Activated T-cell treated with anti-CD3 and anti-CD28 coated beads, Interleukin-2, amount 50 U/mL, for 72 hours (primary cell): ENCODE data around the gene AIPL1. TPM values are rescaled to one million over a fixed set of nuclear protein-coding genes. Genes with fewer than 3 reads are reported as not detected.

Experiments used
- ATAC-seq, 2 donors: fragments of 150-1000 bp; cut with Tn5 transposase; replicated peaks in 1 of 2; 2 replicates each; pipeline ENCODE4 v1.10.0; 2021; ENCODE audit warnings: moderate library complexity in 2 of 2, mild to moderate bottlenecking in 1 of 2
- DNase-seq, 2 donors: peaks; one replicate each; pipeline ENCODE4 v3.0.0; 2021 to 2022; ENCODE audit warnings: mixed read lengths in 1 of 2
- H3K27ac Mint-ChIP-seq: one replicate; pipeline ENCODE4 v1.8.0; 2022; ENCODE audit warnings: mild to moderate bottlenecking, moderate library complexity, mixed read lengths
- H3K27me3 Mint-ChIP-seq: one replicate; pipeline ENCODE4 v1.8.0; 2022; ENCODE audit warnings: low read depth, mixed read lengths
- H3K36me3 Mint-ChIP-seq, 2 donors: one replicate each; pipeline ENCODE4 v1.8.0; 2022; ENCODE audit warnings: mixed read lengths in 2 of 2, mild to moderate bottlenecking in 1 of 2; ENCODE audit not compliant: insufficient read depth in 2 of 2
- H3K4me1 Mint-ChIP-seq: one replicate; pipeline ENCODE4 v1.8.0; 2022; ENCODE audit warnings: low read depth, mixed read lengths
- H3K4me3 Mint-ChIP-seq, 2 donors: one replicate each; pipeline ENCODE4 v1.8.0; 2022; ENCODE audit warnings: mild to moderate bottlenecking in 2 of 2, mixed read lengths in 2 of 2, moderate library complexity in 2 of 2
- H3K9me3 Mint-ChIP-seq, 2 donors: one replicate each; pipeline ENCODE4 v1.8.0; 2022; ENCODE audit warnings: mixed read lengths in 2 of 2
- total RNA-seq, 2 donors: library from RNA; stranded (reverse); gene quantifications; one replicate each; pipeline ENCODE4 v1.2.3, GENCODE V29; 2022

The AIPL1 gene
- total RNA-seq, 2 donors from 2014 or later: not detected

- no peak overlapping the region for H3K4me3 Mint-ChIP-seq
- H3K4me1 Mint-ChIP-seq: peaks cover 13% of the 10 kb centered on the region
- DNase-seq (no peak), ATAC-seq (no peak)
- H3K27me3 Mint-ChIP-seq: peaks cover 14% of the 10 kb centered on the region
- no peak overlapping the region for H3K27ac Mint-ChIP-seq
- H3K36me3 Mint-ChIP-seq: peaks cover 5 to 10% of the 10 kb centered on the region in 2 donors
- H3K9me3 Mint-ChIP-seq: peaks cover 3 to 5% of the 10 kb centered on the region in 2 donors
Measured at GRCh38 chr17:6429266-6429665, 5.7 kb downstream of the AIPL1 start.

- DNase-seq (no peak), ATAC-seq (no peak)
- peaks cover 21% of the 10 kb centered on the region for H3K27me3 Mint-ChIP-seq
- H3K4me3 Mint-ChIP-seq: no peak overlapping the region
- peaks cover 3 to 5% of the 10 kb centered on the region in 2 donors for H3K9me3 Mint-ChIP-seq
- no peak overlapping the region for H3K27ac Mint-ChIP-seq
- H3K36me3 Mint-ChIP-seq: peaks cover 5 to 10% of the 10 kb centered on the region in 2 donors
- H3K4me1 Mint-ChIP-seq: peaks cover 13% of the 10 kb centered on the region
Measured at GRCh38 chr17:6428207-6428965, 6.5 kb downstream of the AIPL1 start.

GRCh38 chr17:6427279-6427781, 7.6 kb downstream of the AIPL1 start:
- Mint-ChIP-seq H3K27ac (peak overlapping the region; percentile 92), H3K4me3 (peak overlapping the region; percentile 15 to 51), H3K27me3 (peaks cover 30% of the 10 kb centered on the region), H3K9me3 (peaks cover 3 to 5% of the 10 kb centered on the region in 2 donors), H3K4me1 (peaks cover 13% of the 10 kb centered on the region), H3K36me3 (peaks cover 5 to 10% of the 10 kb centered on the region in 2 donors)
- peak; percentile 63 to 65 for DNase-seq
- peak; percentile 81 to 89 for ATAC-seq

GRCh38 chr17:6426356-6427101, 8.4 kb downstream of the AIPL1 start:
- peaks cover 19% of the 10 kb centered on the region for H3K4me1 Mint-ChIP-seq
- peaks cover 26% of the 10 kb centered on the region for H3K27me3 Mint-ChIP-seq
- no peak for DNase-seq
- peaks cover 3 to 10% of the 10 kb centered on the region in 2 donors for H3K36me3 Mint-ChIP-seq
- H3K4me3 Mint-ChIP-seq: no peak overlapping the region
- H3K27ac Mint-ChIP-seq: no peak overlapping the region
- ATAC-seq: no peak
- H3K9me3 Mint-ChIP-seq: peaks cover 3 to 5% of the 10 kb centered on the region in 2 donors

GRCh38 chr17:6425407-6425806, 9.5 kb downstream of the AIPL1 start:
- ATAC-seq (no peak), DNase-seq (no peak)
- Mint-ChIP-seq H3K27ac (no peak overlapping the region), H3K4me3 (no peak overlapping the region), H3K27me3 (peaks cover 29% of the 10 kb centered on the region), H3K4me1 (peaks cover 21% of the 10 kb centered on the region), H3K36me3 (peaks cover 3% of the 10 kb centered on the region in 2 donors), H3K9me3 (peaks cover 2 to 3% of the 10 kb centered on the region in 2 donors)

GRCh38 chr17:6423931-6424330, 11.0 kb downstream of the AIPL1 start:
- ATAC-seq: no peak
- H3K27me3 Mint-ChIP-seq: peaks cover 28% of the 10 kb centered on the region

GRCh38 chr17:6422654-6423241, 12.2 kb downstream of the AIPL1 start:
- H3K4me1 Mint-ChIP-seq: peaks cover 18% of the 10 kb centered on the region
- no peak overlapping the region for H3K27ac Mint-ChIP-seq
- H3K9me3 Mint-ChIP-seq: no peaks in the 10 kb centered on the region
- no peaks in the 10 kb centered on the region for H3K36me3 Mint-ChIP-seq
- H3K27me3 Mint-ChIP-seq: peaks cover 28% of the 10 kb centered on the region
- ATAC-seq (no peak), DNase-seq (no peak)
- no peak overlapping the region for H3K4me3 Mint-ChIP-seq

More at GRCh38 chr17:6423931-6424330, 11.0 kb downstream of the AIPL1 start:
- Mint-ChIP-seq H3K4me1 (peaks cover 21% of the 10 kb centered on the region), H3K36me3 (no peaks in the 10 kb centered on the region), H3K9me3 (no peaks in the 10 kb centered on the region), H3K4me3 (no peak overlapping the region), H3K27ac (no peak overlapping the region)
- no peak for DNase-seq

GRCh38 chr17:6421700-6422604, 13.0 kb downstream of the AIPL1 start:
- no peak overlapping the region for H3K4me3 Mint-ChIP-seq
- H3K27me3 Mint-ChIP-seq: peaks cover 28% of the 10 kb centered on the region
- ATAC-seq (peak; percentile 73 to 87), DNase-seq (peak; percentile 77 to 82)
- peaks cover 10% of the 10 kb centered on the region for H3K4me1 Mint-ChIP-seq
- H3K36me3 Mint-ChIP-seq: no peaks in the 10 kb centered on the region
- no peak overlapping the region for H3K27ac Mint-ChIP-seq
- H3K9me3 Mint-ChIP-seq: no peaks in the 10 kb centered on the region

- ATAC-seq: peak in 1 of 2 donors; percentile 21
- peaks cover 8% of the 10 kb centered on the region for H3K4me1 Mint-ChIP-seq
- H3K9me3 Mint-ChIP-seq: no peaks in the 10 kb centered on the region
- peaks cover 28% of the 10 kb centered on the region for H3K27me3 Mint-ChIP-seq
- DNase-seq: peak in 1 of 2 donors; percentile 19
- H3K4me3 Mint-ChIP-seq: no peak overlapping the region
- no peak overlapping the region for H3K27ac Mint-ChIP-seq
- H3K36me3 Mint-ChIP-seq: no peaks in the 10 kb centered on the region
Measured at GRCh38 chr17:6420173-6420641, 14.7 kb downstream of the AIPL1 start.

GRCh38 chr17:6415616-6416015, 19.3 kb downstream of the AIPL1 start:
- H3K27ac Mint-ChIP-seq: no peak overlapping the region
- no peak overlapping the region for H3K4me3 Mint-ChIP-seq
- no peak for DNase-seq
- no peak for ATAC-seq
- no peaks in the 10 kb centered on the region for H3K4me1 Mint-ChIP-seq
- H3K9me3 Mint-ChIP-seq: no peaks in the 10 kb centered on the region
- H3K36me3 Mint-ChIP-seq: no peaks in the 10 kb centered on the region
- H3K27me3 Mint-ChIP-seq: peaks cover 13% of the 10 kb centered on the region

GRCh38 chr17:6413065-6413464, 21.9 kb downstream of the AIPL1 start:
- Mint-ChIP-seq H3K4me3 (no peak overlapping the region), H3K9me3 (no peaks in the 10 kb centered on the region), H3K27me3 (peaks cover 15% of the 10 kb centered on the region), H3K27ac (no peak overlapping the region), H3K36me3 (no peaks in the 10 kb centered on the region), H3K4me1 (no peaks in the 10 kb centered on the region)
- ATAC-seq: peak; percentile 45 to 52
- no peak for DNase-seq

GRCh38 chr17:6408735-6409134, 26.2 kb downstream of the AIPL1 start:
- no peaks in the 10 kb centered on the region for H3K36me3 Mint-ChIP-seq
- no peak overlapping the region for H3K27ac Mint-ChIP-seq
- no peaks in the 10 kb centered on the region for H3K9me3 Mint-ChIP-seq

More at GRCh38 chr17:6408735-6409134, 26.2 kb downstream of the AIPL1 start:
- ATAC-seq (no peak), DNase-seq (no peak)
- no peaks in the 10 kb centered on the region for H3K4me1 Mint-ChIP-seq
- H3K4me3 Mint-ChIP-seq: no peak overlapping the region
- H3K27me3 Mint-ChIP-seq: peaks cover 30% of the 10 kb centered on the region
